ENCODE measurements around the gene TSTD1.

Gene TSTD1

DNA sequence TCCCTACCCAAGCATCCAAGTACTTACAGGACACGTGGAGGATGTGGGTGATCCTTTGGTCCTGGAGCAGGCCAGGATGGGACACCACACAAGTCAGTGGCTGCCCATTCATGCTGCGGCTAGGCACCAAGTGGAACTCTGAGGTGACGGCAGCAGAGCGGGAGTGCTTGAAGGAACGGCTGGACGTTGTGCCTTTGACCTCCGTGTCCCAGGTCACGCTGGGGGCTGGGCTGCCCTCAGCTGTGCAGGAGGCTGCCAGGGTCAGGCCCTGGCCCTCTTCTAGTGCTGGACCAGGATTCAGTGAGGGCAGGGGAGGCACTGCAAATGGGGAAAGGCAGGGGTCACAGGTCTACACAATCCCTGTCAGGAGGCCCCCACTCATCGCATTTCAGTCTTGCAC, 38.7 kb upstream of the TSTD1 start:
- in situ Hi-C loops (cut with HindIII; ENCODE audit: low pct_ligation_motif_present, low sequenced_read_pairs): no loop called here
- Histone ChIP-seq H3K27me3 (replicated peaks) (no peaks in the 10 kb centered on the region), H3K4me3 (ENCODE audit: low read depth, low read length) (no peak overlapping the region), H3K27ac (no peak overlapping the region), H3K36me3 (replicated peaks) (no peaks in the 10 kb centered on the region)
- DNase-seq: no peak
- TF ChIP-seq, protein P1, sequence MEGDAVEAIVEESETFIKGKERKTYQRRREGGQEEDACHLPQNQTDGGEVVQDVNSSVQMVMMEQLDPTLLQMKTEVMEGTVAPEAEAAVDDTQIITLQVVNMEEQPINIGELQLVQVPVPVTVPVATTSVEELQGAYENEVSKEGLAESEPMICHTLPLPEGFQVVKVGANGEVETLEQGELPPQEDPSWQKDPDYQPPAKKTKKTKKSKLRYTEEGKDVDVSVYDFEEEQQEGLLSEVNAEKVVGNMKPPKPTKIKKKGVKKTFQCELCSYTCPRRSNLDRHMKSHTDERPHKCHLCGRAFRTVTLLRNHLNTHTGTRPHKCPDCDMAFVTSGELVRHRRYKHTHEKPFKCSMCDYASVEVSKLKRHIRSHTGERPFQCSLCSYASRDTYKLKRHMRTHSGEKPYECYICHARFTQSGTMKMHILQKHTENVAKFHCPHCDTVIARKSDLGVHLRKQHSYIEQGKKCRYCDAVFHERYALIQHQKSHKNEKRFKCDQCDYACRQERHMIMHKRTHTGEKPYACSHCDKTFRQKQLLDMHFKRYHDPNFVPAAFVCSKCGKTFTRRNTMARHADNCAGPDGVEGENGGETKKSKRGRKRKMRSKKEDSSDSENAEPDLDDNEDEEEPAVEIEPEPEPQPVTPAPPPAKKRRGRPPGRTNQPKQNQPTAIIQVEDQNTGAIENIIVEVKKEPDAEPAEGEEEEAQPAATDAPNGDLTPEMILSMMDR (IDR thresholded peaks at IDR 0.05; ENCODE audit: low read depth, low read length, missing control alignments): no peak

DNA sequence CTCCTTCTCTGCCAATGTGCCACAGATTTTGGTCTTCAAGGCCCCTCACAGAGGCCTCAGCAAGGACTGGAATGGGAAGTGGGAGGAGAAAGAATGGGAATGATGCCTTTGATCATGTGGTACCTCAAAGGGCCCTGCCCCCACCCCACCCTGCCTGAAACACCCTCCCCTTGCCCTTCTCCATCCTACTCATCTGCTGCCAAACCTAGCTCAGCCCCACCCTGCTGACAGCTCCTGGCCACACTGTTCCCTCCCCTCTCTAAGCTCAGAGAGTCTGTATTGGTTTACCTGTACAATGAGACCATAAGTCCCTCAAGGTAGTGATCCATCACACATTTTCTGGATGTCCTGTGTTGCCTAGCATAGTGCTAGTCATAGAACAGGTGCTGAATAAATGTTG, 37.6 kb upstream of the TSTD1 start:
- in situ Hi-C loops (cut with HindIII; ENCODE audit: low pct_ligation_motif_present, low sequenced_read_pairs): no loop called here
- DNase-seq: no peak
- Histone ChIP-seq H3K36me3 (replicated peaks) (no peaks in the 10 kb centered on the region), H3K27me3 (replicated peaks) (no peaks in the 10 kb centered on the region), H3K27ac (no peak overlapping the region), H3K4me3 (ENCODE audit: low read depth, low read length) (no peak overlapping the region)
- TF ChIP-seq, protein P1 (IDR thresholded peaks at IDR 0.05; ENCODE audit: low read depth, low read length, missing control alignments): no peak

DNA sequence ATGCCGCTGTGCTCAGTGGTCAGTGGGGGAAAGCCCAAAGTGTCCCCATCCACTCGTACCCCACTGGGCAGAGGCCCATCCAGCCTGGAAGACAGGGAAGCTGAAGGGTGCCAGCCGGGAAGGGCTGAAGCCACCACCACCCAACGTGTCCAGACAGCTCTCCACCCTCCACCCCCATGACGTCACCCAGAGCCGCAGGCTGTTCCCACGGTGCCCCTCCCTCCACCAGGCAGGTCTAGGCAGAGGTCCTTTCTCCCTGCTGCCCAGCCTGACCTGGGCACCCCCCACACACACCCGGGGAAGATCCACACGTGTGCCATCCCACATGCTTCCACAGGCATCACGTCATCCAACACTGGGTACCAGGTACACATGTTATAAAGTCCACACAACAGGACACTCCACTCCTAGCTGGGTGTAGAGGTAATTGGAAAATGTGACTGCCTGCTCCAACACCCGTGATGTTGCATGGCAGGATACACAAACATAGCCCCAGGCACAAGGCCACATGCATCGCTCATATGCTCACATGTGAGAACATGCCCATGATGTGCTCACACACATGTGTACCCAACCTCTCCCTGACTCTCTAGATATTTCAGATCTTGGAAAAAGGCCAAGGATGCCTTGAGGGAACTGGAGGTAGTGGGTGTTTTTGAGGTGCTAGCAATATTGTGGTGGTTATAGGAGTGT, 36.1 kb upstream of the TSTD1 start:
- no peak for DNase-seq
- H3K36me3 ChIP-seq (replicated peaks): no peaks in the 10 kb centered on the region
- no peaks in the 10 kb centered on the region for H3K27me3 ChIP-seq (replicated peaks)
- TF ChIP-seq, protein P1 (IDR thresholded peaks at IDR 0.05; ENCODE audit: low read depth, low read length, missing control alignments): no peak
- in situ Hi-C loops (cut with HindIII; ENCODE audit: low pct_ligation_motif_present, low sequenced_read_pairs): no loop called here
- no peak overlapping the region for H3K27ac ChIP-seq
- H3K4me3 ChIP-seq (ENCODE audit: low read depth, low read length): no peak overlapping the region

DNA sequence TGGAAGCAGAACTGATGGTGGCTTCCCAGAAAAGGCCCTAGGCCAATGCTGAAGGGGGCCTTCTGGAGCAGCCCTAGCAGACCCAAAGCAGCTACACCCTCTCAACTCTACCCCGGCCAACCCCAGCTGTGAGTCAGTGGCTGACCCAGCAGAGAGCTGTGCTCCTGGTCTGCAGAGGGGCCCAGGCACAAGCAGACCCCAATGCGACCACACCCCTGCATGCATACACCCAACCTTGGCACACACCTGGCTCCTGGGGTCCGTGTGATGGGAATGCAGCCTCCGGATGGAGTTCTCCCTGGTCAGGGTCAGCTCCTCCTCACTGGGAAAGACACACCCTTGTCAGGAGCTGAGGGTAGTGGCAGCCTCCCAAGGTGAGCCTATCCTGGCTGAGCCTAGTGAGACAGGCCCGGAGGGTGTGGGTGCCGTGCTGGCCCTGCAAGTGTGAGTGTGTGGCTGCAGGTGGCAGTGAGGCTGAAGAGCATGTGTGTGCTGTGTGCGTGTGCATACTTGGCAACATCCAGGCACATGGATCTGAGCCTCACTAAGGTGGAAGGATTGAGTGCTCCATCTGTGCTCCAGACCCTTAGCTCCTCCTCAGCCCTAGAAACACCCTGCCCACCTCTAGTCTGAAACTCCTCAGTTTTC, 34.8 kb upstream of the TSTD1 start:
- no peak overlapping the region for H3K4me3 ChIP-seq (ENCODE audit: low read depth, low read length)
- H3K27me3 ChIP-seq (replicated peaks): no peaks in the 10 kb centered on the region
- in situ Hi-C loops (cut with HindIII; ENCODE audit: low pct_ligation_motif_present, low sequenced_read_pairs): no loop called here
- no peak for DNase-seq
- no peak overlapping the region for H3K27ac ChIP-seq
- no peaks in the 10 kb centered on the region for H3K36me3 ChIP-seq (replicated peaks)
- TF ChIP-seq, protein P1 (IDR thresholded peaks at IDR 0.05; ENCODE audit: low read depth, low read length, missing control alignments): no peak

DNA sequence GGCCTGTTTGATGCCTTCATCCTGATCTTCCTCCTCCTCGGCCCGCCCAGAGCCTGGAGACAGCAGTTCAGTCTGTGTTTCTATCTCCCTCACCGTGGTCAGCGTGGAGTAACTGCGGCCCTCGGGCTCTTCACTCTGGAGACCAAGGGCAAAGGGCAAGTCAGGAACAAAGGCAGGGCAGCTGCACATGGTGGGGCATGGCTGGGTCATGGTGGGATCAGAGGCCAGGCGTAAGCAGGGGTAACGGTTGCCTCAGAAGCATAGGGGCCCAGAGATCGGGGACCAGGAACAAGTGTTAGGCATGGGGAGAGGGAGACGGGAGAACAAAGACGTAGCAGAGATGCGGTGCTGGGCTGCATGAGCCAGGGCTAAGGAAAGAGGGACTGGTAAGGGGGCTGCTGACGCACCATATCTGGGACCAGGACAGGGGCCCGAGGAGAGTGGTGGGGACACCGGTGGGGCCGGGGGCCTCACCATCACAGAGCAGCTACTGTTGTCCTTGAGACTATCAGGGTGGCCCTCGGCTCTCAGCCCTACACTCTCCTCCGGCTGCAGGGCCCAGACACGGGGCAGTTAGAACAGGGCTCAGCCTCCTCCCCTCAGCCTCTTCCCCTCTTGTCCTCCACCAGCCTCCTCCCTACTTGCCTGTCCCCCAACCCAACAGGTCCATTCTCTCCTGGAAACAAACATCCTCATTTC, 34.1 kb upstream of the TSTD1 start:
- H3K36me3 ChIP-seq (replicated peaks): no peaks in the 10 kb centered on the region
- TF ChIP-seq, protein P1 (IDR thresholded peaks at IDR 0.05; ENCODE audit: low read depth, low read length, missing control alignments): no peak
- H3K27me3 ChIP-seq (replicated peaks): no peaks in the 10 kb centered on the region
- DNase-seq: no peak
- H3K27ac ChIP-seq: no peak overlapping the region
- in situ Hi-C loops (cut with HindIII; ENCODE audit: low pct_ligation_motif_present, low sequenced_read_pairs): no loop called here
- H3K4me3 ChIP-seq (ENCODE audit: low read depth, low read length): no peak overlapping the region
